CD1c-positive myeloid dendritic cell (primary cell): ENCODE results near the gene TUBGCP4.
A peak's percentile ranks its signal among the peaks of the same experiment; 100 is the strongest.
"Not testable (repeated sequence)": the region's sequence is repeated elsewhere in the genome, so short reads cannot be mapped to it uniquely, and the experiment has no call there.

ENCODE experiments used
- DNase-seq: peaks from one replicate; pipeline ENCODE4 v3.0.0-alpha.2; 2016; ENCODE audit errors: extremely low spot score

TUBGCP4 gene, protein sequence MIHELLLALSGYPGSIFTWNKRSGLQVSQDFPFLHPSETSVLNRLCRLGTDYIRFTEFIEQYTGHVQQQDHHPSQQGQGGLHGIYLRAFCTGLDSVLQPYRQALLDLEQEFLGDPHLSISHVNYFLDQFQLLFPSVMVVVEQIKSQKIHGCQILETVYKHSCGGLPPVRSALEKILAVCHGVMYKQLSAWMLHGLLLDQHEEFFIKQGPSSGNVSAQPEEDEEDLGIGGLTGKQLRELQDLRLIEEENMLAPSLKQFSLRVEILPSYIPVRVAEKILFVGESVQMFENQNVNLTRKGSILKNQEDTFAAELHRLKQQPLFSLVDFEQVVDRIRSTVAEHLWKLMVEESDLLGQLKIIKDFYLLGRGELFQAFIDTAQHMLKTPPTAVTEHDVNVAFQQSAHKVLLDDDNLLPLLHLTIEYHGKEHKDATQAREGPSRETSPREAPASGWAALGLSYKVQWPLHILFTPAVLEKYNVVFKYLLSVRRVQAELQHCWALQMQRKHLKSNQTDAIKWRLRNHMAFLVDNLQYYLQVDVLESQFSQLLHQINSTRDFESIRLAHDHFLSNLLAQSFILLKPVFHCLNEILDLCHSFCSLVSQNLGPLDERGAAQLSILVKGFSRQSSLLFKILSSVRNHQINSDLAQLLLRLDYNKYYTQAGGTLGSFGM

DNA sequence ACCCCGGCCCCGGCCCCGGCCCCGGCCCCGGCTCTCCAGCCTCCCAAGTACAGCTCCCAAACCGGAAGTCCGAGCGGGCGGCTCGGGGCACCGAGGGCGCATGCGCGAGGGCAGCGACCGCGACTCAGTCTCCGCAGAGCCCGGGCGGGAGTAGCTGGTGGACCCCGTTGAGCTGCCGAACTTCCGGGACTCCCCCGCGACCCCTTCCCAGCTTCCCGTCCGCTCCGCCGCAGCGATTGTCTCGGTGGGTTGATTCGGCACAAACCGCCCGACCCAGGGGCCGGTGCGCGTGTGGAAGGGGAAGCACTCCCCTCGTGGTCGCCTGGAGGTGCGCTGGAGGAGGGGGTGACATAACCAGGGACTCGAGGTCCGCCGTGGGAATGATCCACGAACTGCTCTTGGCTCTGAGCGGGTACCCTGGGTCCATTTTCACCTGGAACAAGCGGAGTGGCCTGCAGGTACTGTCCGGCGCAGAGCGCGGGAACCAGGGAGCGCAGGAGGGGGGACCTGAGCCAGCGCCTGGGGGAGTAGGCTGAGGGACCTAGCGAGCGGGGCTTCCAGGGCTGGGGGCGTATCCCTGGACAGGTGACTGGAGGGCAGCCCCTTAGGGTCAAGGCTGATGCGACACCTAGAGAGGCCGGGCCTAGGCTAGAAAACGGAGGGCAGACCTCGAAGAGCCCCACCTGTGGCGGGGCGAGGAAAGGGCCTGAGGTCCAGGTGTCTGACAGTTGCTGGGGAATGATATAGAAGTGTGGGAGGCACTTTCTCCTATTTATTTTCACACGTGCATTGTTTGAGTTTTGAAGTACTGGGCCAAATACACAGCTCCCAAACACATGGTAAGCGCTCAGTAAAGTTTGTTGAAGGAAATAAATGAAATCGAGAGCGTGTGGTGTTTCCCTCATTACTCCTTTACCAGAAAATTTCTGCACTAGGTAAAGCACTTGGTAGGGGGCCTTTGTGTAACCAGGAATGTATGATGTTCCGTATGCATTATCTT is at the start of gene TUBGCP4, which contains the start of gene ZSCAN29:
TSS of gene TUBGCP4 (plus strand) at position 127 of the 1,000 bp plus-strand sequence. CDS start at position 381, 254 bp downstream.
TSS of gene ZSCAN29 (minus strand) at position 69 of the 1,000 bp plus-strand sequence. CDS start 1,130 bp downstream, outside the sequence.
- peak; percentile 89 for DNase-seq

DNA sequence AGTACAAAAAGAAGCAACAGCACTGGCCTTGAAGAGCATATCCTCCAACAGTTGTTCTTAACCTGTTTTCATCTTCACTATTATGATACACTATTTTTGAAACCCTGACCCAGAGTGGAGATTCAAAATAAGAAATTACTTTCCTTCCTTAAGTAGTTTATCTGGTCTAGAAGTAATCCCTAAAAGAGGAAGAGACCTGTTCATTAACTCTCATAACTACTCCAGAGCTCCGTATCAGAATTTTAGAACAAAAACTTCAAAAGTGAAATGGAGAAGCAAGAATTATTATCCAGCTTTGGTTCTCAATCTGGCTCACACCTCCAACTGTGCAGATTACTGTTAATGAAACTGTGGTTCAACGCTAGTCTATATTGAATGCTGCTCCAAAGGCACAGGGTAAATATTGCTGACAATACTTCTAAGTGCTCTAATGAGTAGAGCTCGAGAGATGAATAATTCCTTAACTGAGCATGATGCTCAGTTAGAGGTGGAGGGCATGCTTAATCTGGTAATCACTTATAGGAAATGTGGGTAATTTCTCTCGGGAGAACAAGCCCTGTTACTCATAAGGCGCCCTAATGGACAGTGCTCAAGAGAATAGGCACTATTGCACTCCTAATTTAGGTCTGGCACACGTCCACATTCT is 45.7 kb upstream of the TUBGCP4 start:
- DNase-seq: no peak

DNA sequence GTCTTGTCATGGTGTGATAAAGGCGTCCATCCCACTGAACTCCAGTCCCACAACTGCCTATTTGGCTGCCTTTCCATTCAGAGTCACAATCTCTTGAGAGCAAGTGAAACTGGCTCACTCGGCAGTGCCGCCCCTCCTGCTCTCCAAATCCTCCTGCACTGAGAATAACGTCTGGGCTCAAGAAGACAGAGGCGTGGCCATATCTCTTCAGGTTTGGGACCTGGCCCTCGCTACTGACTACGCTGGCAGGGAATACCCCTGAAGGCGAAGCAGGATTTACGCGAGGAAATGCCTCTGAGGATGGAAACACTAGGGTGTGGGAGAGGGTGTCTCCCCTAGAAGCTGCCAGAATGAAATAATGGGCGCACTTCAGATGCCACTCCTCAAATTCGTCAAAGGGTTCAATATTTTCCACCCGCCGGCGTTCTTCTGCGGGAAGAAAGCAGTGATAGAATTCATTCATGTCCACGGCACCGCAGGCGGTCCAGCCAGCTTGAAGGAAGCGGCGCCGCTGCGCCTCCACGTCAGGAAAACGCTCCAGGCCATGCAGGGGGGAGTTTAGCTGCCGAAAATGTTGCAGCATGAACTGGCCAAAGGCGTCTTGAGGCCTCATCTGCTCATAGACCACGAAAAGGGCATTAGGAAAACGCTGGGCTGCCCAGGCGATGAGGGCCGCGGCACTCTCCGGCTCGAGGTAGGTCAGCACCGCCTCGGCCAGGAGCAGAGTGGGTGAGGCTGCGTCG is 41.5 kb upstream of the TUBGCP4 start:
- DNase-seq: peak; percentile 11

DNA sequence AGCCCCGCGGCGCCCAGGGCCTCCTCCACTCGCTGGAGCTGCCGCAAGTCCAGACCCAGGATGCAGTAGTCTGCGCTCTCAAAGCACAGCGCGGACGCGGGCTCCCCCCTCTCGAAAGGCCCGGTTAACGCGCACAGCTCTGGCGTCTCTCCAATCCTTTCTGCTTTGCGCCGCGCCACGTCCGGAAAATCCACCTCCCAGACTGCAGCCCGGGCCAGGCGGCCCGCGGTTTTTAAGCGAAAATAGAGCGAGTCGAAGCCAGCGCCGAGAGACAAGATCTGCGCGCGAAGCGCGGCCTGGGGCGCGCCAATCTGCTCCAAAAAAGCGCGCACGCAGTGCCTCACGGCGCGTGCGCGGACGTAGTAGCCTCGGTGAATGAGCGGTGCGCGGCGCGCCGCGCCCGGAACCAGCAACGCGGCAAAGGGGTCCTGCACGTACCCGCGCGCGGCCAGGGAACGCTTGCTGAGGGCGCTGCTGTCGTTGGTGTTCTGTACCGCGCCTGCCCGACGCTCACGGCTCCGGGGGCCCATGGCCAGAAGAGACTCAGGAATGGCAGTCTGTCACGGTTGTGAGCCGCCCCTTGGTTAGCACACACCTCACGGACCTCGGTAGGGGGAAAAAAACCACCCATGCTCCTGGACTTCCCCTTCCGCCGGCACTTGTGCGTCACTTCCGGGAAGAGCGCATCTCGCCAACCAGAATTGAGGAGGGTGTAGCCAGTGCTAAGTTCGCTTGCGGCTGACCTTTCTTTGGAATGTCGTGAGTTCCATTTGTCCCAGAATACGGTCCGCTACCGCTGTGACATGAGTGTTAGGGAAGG is 40.7 kb upstream of the TUBGCP4 start, which contains the start of gene LCMT2:
TSS of gene LCMT2 (minus strand) at position 614 of the 820 bp plus-strand sequence. CDS start at position 530, 84 bp downstream.
- DNase-seq: peak; percentile 95

DNA sequence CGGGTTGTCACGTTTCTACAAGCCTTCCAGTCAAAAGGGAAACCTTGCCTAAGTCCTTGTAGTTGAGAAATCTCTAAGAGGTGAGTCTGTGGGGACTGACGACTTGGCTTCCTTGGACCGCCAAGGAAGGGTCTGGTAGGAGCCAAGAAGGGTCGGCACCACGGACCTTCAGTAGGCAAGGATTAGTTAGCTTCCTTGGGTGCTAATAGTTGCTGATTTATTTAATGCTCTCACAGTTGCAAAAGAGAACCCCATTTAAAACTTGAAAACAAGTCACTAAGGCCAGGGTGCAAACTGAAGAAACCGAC is 40.2 kb upstream of the TUBGCP4 start:
- no peak for DNase-seq

DNA sequence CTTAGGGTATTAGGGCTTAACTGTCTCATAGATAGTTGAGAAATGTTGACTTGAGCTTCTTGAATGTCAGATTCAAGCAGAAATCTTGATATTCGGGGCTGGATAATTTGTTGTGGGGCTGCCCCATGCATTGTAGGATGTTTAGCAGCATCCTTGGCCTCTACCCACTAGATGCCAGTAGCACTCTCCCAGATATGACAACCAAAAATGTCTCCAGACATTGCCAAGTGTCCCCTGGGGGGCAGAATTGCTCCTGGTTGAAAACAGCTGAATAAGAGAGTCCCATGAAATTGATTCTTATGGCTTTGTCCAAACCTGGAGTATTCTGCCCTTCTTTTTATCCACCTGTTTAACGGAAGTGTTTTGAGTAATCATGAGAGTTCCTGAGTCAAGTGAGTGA is 24.6 kb upstream of the TUBGCP4 start:
- no peak for DNase-seq

DNA sequence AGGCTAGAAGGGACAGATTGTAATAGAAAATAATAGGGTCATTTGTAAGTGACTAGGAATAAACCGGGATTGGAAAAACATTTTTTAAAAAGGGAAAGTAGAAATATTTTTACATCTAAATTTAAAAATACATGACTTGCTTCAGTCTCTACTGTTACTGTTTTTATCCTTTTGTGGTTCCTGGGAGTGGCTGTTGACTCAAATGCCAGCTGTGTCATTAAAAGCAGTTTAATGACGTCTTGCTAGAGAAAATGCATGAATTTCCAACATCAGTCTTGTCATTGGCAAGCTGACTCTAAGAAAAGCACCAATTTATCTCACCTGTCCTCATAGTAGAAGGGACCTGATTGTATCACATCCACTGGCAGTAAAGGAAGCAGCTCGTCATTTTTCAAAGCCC is 23.8 kb upstream of the TUBGCP4 start:
- DNase-seq: no peak

DNA sequence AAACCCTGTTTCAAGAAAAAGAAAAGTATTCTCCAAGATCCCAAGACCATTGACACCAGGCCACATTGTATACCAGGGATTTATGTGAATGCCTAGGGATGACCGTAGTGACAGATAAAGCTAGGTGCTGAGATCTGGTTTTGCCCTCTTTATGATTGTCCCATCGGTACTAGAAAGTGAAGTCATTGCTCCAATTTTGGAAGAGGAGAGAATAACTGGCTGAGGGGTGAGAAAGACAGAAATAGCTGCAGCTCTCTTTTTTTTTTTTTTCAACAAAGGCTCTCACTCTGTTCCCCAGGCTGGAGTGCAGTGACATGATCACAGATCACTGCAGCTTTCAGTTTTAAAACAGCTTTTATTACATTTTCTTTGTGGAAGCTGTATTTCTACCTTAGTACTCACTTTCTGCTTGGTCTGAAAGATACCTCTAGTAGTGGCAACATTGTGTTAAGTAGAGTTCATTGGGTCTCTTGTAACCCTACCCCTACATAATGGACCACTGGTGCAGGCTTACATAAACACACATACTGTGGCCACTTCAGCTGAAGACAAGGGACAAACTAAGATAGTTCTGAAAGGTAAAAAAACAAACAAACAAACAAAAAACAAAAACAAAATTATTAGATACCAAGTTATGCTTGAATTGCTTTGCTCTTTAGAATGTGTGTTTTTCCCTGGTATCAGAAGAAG is 18.1 kb upstream of the TUBGCP4 start:
- no peak for DNase-seq

DNA sequence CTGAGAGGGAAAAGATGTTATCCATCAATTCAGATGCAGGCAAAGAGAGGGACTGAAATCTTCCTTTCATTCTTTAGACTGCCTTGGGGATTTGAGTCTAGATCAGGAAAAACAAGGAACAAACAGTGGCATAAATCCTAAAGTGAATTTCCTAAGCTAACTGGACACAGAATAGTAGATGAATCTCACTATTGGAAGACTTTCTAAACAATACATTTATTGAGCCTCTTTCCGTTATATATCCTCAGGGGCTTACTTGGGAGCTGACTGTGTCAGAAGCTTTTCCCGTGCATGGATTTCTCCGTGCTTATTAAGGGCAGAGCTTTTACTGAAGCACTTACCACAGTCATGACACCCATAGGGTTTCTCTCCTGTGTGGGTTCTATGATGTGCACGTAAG is 10.1 kb upstream of the TUBGCP4 start:
- DNase-seq: no peak

DNA sequence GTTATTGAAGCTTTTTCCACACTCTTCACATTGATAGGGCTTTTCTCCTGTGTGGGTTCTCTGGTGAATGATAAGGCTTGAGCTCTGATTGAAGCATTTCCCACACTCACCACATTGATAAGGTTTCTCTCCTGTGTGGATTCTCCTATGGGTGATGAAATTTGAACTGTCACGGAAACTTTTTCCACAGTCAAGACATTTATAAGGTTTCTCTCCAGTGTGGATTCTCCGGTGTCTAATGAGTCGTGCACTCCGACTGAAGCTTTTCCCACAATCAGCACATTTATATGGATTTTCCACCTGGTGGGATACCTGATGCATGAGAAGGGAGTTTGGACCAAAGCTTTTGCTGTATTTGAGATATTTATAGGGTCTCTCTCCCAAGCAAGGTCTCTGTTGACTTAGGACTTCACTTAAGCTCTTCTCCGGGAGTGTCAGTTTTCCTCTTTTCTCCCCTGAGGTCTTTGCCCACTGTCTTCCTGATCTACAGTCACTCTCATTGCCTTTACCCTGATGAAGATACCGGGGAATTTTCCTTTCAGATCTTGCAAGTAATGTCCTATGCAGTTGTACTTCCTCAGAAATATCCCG is 9.5 kb upstream of the TUBGCP4 start:
- DNase-seq: no peak

DNA sequence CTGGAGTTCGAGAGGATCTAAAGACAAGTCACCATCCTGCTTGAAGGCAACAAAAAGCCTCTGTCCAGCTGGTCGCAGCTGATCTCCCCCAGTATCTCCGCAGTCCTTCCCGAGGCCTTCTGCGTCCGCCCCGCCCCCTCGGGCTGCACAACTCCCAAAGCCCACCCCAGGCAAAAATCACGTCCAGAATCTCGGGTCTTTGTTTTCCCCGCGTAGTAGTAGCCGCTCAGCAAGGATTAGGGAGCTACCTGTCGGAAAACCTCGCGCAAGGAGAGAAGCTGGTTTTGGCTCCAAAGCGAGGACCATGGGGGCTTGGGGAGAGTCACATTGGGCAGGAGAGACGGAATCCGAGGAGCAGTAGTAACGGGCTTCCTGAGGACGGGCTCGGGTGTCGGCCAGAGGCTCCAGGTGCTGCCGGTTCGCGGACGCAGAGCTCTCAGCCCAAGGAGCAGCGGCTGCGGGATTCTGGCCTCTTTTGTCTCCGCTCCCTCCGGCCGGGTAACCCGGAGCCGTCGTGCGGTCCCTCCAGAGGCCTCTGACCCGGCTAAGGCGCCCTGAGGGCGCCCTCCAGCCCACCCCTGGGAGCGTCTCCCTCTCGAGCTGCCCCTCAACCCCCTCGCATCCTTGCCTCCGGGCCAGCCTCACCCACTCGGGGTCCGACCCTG is 459 bp upstream of the TUBGCP4 start:
- peak; percentile 2 for DNase-seq

DNA sequence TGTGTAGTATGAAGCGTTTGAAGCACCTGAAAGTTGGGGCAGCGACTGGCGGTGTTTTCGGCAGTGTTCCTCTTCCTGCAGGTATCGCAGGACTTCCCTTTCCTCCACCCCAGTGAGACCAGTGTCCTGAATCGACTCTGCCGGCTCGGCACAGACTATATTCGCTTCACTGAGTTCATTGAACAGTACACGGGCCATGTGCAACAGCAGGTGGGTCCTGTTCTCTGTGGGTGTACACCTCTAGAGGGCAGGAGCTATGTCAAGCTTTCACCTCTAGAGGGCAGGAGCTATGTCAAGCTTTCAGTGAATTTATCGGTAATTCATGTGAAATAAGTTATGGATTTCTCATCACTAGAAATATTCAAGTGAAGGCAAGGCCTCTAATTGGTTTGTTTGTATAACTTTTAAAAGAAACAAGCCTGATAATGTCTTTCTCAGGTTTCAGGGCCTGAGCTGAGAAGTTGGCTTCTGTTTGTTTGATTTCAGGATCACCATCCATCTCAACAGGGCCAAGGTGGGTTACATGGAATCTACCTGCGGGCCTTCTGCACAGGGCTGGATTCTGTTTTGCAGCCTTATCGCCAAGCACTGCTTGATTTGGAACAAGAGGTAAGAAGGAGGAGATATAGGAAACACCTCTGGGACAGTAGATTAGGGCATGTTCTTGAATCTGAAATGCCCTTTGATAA is 5.3 kb downstream of the TUBGCP4 start:
- DNase-seq: peak; percentile 13

DNA sequence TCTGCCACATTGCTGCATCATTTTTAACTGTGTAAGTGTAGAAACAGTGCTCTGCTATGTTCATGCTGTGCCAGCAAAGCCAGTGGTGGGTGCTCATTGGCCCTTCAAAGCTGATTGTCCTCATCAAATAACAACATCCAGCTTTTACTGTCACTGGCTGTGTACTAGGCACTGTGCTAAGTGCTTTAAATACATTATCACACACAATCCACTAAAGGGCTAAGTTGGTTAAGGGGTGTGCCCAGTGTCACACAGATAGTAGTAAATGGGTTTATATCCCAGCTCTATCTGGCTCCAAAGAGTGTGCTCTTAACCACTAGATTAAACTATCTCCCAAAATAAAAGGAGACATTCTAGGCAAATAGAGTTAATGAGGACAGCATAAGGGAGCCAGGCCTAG is 7.7 kb downstream of the TUBGCP4 start:
- no peak for DNase-seq

DNA sequence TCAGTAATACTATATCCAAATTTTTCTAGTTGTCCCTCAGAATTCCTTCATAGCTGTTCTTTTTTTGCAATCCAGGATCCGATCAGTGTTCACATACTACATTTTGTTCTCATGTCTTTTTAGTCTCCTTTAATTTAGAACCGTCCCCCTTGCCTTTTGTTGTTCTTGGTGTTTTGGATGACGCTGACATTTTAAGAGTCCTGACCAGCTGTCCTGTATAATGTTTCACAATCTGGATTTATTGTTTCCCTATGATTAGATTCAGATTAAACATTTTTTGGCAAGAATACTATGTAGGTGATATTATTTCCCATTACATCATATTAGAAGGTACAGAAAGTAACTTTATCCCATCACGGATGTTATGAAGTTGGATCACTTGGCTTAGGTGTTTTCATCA is 11.4 kb downstream of the TUBGCP4 start:
- DNase-seq: no peak

DNA sequence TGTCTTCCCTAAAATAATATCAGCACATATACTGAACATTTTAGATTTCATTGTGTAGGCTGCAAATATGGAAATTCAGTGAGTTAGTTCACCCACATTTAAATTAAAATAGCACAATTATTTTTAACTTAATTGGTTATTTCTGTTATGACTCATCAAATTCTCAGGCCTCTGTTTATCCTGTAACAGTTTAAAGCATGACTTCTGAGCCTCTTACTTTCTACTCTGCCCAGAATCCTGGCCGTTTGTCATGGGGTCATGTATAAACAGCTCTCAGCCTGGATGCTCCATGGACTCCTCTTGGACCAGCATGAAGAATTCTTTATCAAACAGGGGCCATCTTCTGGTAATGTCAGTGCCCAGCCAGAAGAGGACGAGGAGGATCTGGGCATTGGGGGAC is 12.2 kb downstream of the TUBGCP4 start:
- DNase-seq: no peak

DNA sequence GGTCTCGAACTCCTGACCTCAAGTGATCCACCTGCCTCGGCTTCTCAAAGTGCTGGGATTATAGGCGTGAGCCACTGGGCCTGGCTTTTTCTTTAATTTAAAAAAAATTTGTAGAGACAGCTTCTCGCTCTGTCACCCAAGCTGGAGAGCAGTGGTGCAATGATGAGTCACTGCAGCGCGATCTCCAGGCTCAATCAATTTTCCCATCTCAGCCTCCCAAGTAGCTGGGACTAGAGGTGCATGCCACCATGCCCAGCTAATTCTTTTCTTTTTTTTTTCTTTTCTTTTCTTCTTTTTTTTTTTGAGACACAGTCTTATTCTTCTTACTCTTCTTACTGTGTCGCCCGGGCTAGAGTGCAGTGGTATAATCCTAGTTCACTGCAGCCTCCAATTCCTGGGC is 19.8 kb downstream of the TUBGCP4 start:
- DNase-seq: no peak

DNA sequence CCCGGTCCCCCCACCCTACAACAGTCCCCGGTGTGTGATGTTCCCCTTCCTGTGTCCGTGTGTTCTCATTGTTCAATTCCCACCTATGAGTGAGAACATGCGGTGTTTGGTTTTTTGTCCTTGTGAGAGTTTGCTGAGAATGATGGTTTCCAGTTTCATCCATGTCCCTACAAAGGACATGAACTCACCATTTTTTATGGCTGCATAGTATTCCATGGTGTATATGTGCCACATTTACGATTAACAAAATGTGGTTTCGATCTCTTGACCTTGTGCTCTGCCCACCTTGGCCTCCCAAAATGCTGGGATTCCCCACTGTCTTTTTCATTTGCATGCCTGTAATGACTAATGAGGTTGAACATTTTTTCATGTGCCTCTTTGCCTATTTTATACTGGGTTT is 22.7 kb downstream of the TUBGCP4 start:
- DNase-seq: not testable (repeated sequence)

DNA sequence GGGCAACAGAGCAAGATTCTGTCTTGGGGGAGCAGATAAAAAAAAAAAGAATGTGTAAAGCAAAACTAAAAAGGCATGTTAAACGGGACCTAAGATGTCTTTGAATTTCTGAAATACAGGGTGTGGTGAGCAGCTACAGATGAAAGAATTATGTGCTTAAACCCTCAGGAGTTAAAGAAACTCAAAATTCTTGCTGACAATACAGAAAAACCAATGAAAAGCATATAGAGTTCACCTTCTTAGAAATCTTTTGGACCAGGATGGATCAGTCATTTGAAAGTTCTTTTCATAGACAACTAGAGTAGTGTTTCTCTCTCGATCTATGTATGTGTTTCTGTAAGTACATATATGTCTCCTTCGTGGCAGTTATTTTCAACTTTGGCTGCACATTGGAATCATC is 31.4 kb downstream of the TUBGCP4 start:
- DNase-seq: no peak
